HT1080 (cell line): ENCODE data around the gene LMNTD1. TPM values are rescaled to one million over a fixed set of nuclear protein-coding genes. Genes with fewer than 3 reads are reported as not detected.
"Not testable (repeated sequence)": the region's sequence is repeated elsewhere in the genome, so short reads cannot be mapped to it uniquely, and the experiment has no call there.

Experiments
- DNase-seq: peaks from one replicate; pipeline ENCODE4 v3.0.0-alpha.2; 2015; ENCODE audit warnings: low read depth
- polyA plus RNA-seq, 2 experiments: library from polyadenylated mRNA; depleted of rRNA; stranded (reverse); fragments of >200 nt; gene quantifications; 2 replicates each; pipeline ENCODE4 v1.2.3, GENCODE V29; 2015
- total RNA-seq: library from RNA; depleted of rRNA; stranded (reverse); fragments of >200 nt; shearing (Covaris generic); gene quantifications from 2 replicates; pipeline ENCODE4 v1.2.3, GENCODE V29; 2014; rRNA removed

The LMNTD1 gene, protein sequence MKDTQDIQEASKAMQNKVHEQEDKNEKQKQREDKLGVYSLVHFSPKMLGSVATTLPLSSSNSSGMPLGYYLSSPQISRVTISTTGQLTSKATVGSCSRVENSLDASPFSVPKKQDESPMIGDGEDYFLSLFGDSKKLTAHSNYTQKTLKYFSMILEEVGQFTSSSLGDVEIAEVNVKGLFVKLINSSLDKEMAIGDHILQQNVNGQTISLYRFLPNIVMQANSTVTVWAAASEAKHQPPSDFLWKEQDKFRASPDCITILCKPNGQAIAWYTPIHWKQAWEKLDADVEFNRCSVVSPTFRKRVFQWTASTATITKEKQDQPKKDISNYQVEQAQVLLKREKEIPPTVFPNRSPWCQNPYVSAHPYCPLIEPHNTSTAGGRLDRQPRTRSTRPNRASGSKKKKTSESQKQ
- total RNA-seq, result not detected in 2 replicates
- polyA plus RNA-seq (2015; cell fraction: cytosol; rRNA removed), result not detected in 2 replicates
- not detected in 2 replicates for polyA plus RNA-seq (2015; cell fraction: nucleus; rRNA removed)

DNA sequence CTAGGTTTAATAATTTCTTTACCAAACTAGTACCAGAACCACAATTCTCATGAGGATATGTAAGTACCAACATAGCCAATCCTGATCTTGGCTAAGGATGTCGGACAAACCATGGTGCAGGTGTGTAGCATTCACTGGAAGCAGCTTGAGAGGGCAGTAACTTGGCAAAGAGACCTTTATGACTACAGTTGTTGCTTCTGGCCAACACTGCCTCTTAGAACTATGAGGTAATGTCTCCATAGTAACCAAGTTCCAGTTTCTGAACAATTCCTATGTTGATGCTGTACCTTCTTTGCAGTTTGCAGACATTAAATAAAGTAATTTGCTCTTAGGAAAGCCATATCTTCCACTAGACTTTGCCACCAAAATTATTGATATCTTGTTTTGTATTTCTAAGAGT, at the start of gene LMNTD1:
TSS of gene LMNTD1 (minus strand) at position 186 of the 400 bp plus-strand sequence. CDS start 324 bp downstream, outside the sequence.
- peak; percentile 5 for DNase-seq

DNA sequence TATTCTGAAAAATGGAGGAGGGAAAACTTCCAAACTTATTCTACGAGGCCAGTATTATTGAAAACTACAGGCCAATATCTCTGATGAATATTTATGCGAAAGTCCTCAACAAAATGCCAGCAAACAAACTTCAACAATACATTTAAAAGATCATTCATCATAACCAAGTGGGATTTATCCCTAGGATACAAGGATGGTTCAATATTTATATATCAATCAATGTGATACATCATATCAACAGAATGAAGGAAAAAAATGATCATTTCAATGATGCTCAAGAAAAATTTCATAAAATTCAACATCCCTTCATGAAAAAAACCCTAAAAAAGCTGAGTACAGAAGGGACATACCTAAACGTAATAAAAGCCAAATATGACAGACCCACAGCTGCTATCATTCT, 45.9 kb upstream of the LMNTD1 start:
- DNase-seq, result no peak

DNA sequence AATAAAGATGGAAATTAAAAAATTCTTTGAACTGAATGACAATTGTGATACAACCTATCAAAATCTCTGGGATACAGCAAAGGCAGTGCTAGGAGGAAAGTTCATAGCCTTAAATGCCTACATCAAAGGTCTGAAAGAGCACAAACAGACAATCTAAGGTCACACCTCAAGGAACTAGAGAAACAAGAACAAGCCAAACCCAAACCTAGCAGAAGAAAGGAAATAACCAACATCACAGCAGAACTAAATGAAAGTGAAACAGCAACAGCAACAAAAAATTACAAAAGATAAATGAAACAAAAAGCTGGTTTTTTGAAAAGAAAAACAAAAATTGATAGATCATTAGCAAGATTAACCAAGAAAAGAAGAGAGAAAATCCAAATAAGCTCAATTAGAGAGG, 42.4 kb upstream of the LMNTD1 start:
- DNase-seq, result not testable (repeated sequence)

DNA sequence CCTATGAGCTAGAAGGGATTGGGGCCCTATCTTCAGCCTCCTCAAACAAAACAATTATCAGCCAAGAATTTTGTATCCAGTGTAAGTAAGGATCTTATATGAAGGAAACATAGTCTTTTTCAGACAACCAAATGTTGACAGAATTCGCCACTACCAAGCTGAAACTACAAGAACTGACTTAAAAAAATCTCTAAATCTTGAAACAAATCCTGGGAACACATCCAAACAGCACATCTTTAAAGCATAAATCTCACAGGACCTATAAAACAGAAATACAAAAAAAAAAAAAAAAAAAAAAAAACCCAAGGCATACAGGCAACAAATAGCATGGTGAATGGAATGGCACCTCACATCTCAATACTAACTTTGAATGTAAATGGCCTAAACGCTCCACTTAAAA, 41.3 kb upstream of the LMNTD1 start:
- no peak for DNase-seq

DNA sequence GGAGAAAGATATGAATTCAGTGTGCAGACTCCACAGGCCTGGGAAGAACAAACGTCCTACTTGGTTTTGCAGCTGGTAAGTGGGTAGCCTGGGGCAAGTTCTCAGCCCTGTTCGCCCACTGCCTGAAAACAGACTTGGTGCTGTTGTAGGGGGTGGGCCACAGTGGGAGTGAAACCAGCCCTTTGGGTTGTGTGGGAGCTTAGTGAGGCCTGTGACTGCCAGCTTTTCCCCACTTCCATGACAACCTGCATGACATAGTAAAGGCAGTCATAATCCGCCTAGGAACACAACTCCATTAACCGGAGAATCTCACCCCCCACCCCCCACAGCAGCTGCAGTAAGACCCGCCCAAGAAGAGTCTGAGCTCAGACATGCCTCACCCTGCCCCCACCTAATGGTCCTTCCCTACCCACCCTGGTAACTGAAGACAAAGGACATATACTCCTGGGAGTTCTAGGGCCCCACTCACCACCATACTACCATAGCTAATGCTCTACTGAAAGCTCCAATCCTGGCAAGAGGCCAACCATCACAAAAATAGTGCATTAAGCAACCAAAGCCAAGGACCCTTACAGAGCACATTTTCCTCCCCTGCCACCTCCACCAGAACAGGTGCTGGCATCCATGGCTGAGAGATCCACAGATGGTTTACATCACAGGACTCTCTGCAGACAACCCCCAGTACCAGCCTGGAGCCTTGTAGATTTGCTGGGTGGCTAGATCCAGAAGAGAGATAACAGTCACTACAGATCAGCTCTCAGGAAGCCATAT, 39.8 kb upstream of the LMNTD1 start:
- no peak for DNase-seq

DNA sequence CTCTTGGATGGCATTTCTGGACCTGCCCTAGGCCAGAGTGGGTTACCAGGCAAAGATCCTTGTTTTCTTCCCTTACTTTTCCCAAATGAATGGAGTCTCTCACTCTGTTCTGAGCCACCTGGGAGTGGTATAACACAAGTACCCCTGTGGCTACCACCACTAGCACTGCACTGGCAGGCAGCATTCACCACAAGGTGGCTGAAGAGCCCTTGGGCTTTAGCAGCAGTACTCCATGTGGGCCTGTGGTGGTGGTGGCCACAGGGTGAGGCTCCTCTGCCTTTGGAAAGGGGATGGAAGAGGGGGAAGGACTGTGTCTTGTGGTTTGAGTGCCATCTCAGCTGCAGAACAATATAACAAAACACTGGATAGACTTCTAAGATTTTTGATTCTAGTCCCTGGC, 38.1 kb upstream of the LMNTD1 start:
- DNase-seq, result peak; percentile 6

DNA sequence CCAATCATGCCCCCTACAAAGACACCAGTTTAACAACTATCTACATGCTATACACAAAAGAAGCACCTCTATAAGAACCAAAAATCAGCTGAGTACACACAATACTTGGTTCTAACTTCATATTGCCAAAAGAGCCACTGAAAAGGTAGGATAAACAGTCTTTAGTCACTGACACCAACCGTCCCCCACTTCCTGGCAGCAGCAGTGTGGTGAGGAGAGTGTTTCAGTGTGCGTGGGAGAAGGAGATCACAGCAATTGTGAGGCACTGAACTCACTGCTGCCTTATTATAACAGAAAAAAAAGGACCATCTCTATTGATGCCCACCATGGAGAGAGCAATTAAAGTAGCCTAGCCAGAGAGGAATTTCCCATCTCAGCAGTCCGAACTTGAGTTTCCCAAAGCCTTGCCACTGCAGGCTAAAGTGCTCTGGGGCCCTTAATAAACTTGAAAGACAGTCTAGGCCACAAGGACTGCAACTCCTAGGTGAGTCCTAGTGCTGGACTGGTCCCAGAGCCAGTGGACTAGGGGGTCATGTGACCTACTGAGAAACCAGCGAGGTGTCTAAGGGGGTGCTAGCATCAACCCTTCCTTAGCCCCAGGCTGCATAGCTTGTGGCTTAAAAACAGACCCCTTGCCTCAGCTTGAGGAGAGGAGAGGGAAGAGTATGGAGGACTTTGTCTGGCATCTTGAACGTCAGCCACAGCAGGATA, 37.1 kb upstream of the LMNTD1 start:
- DNase-seq, result no peak

DNA sequence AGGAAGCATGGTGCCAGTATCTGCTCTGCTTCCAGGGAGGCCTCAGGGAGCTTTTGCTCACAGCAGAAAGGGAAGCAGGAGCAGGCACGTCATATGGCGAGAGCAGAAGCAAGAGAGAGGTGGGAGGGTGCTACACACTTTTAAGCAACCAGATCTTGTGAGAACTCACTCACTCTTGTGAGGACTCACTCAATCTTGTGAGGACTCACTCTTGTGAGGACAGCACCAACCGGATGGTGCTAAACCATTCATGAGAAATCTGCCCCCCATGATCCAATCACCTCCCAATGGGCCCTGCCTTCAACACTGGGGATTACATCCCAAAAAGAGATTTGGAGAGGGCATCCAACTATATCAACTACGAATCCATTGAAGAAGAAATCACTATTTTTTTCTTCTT, 34.3 kb upstream of the LMNTD1 start:
- DNase-seq, result no peak

DNA sequence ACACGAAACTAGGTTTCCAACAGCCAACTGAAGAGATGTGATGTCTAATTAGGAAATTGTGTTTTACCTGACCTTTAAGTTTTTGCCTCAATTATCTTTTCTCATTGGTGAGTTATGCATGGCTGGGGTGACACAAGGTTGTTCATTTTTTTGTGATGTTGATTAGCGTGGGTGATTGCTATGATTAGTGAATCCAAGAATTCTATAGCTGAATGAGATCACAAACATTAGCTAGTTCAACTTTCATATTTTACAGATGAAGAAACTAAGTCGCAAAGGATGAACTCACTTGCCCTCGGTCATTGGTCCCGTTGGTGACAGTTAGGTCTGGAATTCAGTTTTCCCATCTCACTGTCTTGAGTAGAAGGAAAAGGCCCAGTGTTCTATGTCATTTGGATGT, 32.6 kb upstream of the LMNTD1 start:
- no peak for DNase-seq

DNA sequence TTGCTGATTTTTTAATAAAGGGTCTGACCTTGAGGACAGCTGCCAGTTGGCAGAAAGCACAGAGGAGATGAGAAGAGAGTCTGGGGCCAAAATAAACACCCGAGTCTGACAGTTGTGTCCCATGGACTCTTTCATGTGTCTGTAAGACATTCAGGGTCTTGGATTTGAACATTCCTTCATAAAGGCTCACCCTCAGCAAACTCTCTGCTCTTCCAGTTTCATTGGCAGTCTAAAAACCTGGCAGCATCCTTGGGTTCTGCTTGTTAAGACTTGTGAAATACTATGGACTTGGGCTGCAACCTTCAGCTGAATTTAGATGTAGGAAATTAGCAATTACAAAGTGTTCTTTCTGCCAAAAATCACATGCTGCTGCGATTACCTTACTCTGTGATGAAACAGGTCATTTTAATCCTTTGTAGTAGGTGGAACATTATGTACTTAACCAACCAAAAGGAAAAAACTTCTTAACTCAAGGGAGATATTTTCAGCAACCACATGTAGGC, 32.0 kb upstream of the LMNTD1 start:
- no peak for DNase-seq

DNA sequence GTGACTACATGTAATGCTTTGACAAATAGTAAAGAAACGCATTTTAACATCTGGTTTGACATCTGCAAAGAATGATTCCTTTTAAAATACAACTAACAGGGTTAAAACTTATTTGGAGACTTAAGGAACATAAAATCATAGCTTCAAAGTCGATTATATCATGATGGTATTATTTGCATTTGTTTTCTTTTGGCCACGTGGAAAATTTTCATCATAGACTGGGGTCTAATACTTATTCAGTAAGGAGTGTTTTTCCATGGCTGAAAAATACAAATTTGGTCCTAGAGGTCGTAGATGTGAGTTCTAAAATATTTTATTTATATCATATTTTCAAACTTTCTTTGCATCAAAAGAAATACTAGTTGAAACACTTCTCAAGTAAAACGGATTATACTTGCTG, 31.5 kb upstream of the LMNTD1 start:
- DNase-seq, result no peak

DNA sequence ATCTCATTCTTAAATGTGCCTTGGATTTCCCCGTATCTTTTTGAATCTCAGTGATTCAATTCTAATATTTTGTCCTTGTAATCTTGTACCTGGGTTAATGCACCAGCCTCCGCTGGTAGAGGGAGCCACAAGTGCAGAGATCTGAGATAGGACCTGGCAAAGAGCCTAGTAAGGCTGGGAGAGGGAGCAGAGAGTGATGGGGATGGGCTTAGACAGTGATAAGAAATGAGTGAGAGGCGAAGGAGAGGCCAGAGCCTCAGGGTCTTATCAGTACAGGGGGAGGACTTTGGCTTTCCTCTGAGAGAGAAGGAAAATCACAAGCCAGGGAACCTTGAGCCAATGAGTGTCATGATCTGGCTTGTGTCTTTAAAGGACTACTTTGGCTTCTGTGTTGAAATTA, 30.5 kb upstream of the LMNTD1 start:
- no peak for DNase-seq

DNA sequence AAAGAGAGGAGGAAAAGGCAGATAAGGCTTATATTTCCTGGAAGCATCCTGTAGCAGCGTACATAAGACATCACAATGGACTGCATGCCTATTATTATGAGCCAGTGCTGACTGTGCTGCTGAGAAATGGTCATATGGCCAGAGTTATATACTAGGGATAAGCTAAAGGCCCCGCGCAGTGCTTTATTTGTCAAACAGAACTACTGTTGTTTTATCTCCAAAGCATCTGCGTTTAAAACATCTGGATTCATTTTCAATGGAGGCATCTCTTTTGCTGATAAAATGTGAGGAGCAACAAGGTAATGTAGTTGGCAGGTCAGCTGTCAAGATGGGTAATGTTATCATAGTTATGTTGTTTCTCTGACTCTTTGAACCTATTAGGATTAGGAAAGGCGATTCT, 28.0 kb upstream of the LMNTD1 start:
- DNase-seq, result no peak

DNA sequence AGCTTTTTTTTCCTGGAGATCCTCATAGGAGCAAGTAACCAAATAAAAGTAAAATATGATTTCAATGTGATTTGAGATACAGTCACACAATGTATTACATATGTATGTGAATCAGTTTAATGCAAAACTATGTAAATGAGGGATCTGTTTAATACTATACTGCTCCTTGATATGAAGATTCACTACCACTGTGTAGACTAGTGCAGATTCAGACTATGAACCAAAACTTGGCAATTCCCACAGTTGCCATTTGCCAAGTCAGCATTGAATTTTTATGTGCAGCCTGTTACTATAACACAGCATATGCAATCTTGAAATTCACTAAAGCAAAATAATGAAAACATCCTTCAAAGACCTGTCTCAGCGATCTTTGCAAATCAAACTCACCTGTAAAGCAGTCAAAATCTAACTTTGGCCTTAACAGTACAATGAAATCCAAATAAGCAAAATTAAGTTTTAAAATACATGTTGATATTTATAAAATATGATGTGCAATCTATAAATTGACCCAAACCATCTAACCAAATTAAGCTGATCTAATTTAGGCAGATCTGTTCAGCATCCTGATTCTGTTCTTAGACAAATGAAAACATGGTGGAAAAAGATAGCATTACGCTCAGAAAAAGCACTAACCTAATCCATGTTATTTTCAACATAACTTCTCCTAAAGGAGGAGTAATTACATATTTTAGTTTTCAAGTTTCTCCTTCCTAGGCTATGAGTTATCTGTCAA, 25.5 kb upstream of the LMNTD1 start:
- no peak for DNase-seq

DNA sequence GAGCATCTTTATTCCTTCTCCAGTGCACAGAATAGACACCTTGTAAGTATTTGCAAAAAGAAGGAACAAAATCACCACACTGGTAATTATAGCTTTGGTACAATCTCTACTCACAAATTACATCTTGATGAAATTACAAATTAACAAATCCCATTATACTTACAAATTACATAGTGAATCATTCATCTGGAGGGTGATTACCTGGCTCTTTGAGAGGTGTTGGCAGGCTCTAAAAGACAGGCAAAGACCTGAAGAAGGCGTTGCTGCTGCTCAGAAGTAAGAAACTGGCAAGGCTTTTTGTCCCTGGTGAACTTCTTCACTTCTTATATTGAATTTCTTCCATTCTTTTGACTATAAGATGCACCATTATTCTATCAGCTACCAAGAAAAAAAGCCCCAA, 21.7 kb upstream of the LMNTD1 start:
- DNase-seq, result no peak

DNA sequence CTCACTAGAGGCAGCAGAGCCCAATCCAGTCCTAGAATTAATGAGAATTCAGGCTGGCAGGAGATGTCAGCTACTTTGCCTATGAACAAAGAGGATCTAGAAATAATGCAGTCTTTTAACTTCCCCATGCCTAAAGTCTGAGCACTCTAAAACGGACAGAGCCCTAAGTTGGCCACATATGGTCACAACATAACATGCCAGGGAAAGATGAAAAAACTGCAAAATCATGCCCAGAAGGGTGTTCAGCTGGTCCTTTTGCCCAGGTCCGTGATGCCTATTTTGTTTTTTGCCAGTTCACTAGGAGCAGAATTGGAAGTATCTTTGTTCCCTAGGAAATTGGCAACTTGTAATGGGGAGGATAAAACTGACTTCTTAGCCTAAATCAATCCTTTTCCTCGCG, 20.3 kb upstream of the LMNTD1 start:
- no peak for DNase-seq

DNA sequence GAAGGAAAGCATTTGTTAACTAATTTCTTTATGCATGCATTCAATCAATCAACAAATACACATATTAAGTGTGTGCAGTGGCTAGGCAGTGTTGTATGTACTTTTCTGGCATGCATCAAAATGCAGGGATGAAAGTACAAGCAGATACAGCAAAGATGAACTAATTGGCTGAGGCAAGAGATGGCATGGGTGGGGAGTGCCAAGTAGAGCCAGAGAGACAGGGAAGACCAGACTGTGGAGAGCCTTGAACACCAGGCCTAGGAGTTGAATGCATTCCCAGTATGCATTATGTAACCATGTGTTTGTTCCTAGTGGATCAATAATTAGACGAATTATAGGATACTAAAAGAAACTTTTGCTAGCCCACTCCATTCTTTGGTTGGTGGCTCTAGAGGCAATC, 17.3 kb upstream of the LMNTD1 start:
- DNase-seq, result no peak

DNA sequence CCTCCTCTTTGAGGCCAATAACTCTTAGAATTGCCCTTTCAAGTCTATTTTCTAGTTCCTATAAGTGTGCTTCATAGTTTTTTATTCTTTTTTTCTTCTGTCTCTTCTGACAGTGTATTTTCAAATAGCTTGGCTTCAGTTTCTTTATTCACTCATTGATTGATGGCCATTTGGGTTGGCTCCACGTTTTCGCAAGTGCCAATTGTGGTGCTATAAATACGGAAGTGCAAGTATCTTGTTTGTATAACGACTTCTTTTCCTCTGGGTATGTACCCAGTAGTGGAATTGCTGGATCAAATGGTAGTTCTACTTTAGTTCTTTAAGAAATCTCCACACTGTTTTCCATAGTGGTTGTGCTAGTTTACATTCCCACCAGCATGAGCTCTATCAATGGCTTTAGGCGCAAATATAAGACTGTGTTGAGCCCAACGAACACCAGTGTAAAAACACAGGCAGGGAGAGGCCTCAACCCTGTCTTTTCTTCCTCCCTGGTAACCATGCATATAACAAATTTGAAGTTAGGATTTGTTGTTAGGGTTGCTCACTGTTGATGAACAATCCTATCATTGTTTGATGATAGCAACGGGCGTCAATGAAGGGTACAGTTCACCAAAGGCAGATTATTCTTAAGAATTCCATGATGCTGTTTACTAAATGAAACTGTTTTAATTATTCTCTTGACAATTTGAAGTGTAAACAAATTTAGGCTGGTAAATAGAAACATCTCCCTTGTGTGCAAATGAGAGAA, 13.3 kb upstream of the LMNTD1 start:
- DNase-seq, result no peak

DNA sequence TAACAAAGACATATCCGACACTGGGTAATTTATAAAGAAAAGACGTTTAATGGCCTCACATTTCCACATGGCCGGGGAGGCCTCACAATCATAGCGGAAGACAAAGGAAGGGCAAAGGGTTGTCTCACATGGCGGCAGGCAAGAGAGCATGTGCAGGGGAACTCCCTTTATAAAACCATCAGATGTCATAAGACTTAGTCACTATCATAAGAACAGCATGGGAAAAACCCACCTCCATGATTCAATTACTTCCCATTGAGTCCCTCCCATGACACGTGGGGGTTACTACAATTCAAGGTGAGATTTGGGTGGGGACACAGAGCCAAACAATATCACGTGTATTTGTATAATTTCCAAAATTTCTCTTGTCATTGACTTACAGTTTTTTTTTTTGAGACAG, 5.5 kb upstream of the LMNTD1 start:
- DNase-seq, result peak; percentile 61

DNA sequence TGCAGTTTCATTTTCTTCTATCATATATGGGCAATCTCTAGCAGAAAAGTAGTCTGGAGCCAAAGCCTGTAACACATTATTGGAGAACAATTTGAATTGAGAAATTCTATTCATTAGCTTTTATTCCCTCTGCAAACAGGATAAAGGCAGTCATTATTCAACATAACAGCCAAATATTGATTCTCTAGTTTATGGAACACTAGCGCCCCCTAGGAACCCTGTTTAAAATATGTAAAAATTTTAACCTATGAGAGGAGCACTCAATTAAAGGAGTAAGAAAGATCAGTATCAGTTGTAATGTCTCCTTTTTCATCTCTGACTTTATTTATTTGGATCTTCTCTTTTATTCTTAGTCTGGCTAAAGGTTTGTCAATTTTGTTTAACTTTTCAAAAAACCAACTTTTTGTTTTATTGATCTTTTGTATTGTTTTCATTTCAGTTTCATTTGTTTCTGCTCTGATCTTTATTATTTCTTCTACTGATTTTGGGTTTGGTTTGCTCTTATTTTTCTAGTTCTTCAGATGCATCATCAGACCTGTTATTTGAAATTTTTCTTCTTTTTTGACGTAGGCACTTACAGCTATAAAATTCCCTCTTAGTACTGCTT, 4.8 kb upstream of the LMNTD1 start:
- peak; percentile 36 for DNase-seq
